ENCODE results near the gene CHAMP1. TPM values are rescaled to one million over a fixed set of nuclear protein-coding genes. Genes with fewer than 3 reads are reported as not detected.
A peak's percentile ranks its signal among the peaks of the same experiment; 100 is the strongest.
"Not testable (repeated sequence)": the region's sequence is repeated elsewhere in the genome, so short reads cannot be mapped to it uniquely, and the experiment has no call there.

CHAMP1 gene
- total and polyA plus RNA-seq, 2 donors (not counting 3 experiments of a cell fraction or from before 2014, with no cell fraction given) = 19.2 to 24.1 TPM

DNA sequence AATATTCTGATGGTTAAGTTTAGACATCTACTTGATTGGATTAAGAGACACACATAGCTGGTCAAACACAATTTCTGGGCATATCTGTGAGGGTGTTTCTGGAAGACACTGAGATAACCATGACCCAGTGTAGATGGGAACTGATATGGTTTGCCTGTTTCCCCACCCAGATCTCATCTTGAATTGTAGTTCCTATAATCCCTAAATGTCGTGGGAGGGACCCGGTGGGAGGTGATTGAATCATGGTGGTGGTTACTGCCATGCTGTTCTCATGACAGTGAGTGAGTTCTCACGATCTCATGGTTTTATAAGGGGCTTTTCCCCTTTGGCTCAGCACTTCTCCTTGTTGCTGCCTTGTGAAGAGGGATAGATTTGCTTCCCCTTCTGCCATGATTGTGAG is 33.0 kb downstream of the CHAMP1 start:
- dilution Hi-C loops (cut with MboI; ENCODE audit: extremely low pct_ligation_motif_present, low sequenced_read_pairs); H3K79me2 ChIP-seq (ENCODE audit: control insufficient read depth, insufficient read depth, low read length); CTCF ChIA-PET; POLR2A ChIA-PET; H3K9me3 ChIP-seq (replicated peaks; ENCODE audit: control insufficient read depth, insufficient read depth, low read length); H3K4me2 ChIP-seq (ENCODE audit: insufficient read depth, low read length); BruUV-seq (replicated peaks); H4K20me1 ChIP-seq (replicated peaks; ENCODE audit: control insufficient read depth, extremely low read depth, insufficient read depth, low read length); intact Hi-C loops (cut with micrococcal nuclease); H2AFZ ChIP-seq (ENCODE audit: low read depth, low read length); DNase-seq (ENCODE audit: low read depth, low spot score); H3K9ac ChIP-seq (replicated peaks; ENCODE audit: extremely low read depth, insufficient read depth, low read length); H3K4me3 ChIP-seq (replicated peaks in 1 of 3; ENCODE audit: insufficient read depth in 1 of 3, low read depth in 1 of 3, low read length in 3 of 3); H3K9me1 ChIP-seq (replicated peaks; ENCODE audit: control insufficient read depth, extremely low read depth, insufficient read depth, low read length); FAIRE-seq; H3K4me1 ChIP-seq (ENCODE audit: control insufficient read depth, extremely low read depth, insufficient read depth, low read length); H3K36me3 ChIP-seq (ENCODE audit: control insufficient read depth in 2 of 2, extremely low read depth in 1 of 2, insufficient read depth in 2 of 2, low read length in 2 of 2); H3K27ac ChIP-seq (ENCODE audit: insufficient read depth, low read depth, low read length): not testable (repeated sequence)
- peaks cover 13 to 16% of the 10 kb centered on the region in 2 experiments for H3K27me3 ChIP-seq (ENCODE audit: control insufficient read depth in 2 of 2, insufficient read depth in 2 of 2, low read length in 2 of 2)

DNA sequence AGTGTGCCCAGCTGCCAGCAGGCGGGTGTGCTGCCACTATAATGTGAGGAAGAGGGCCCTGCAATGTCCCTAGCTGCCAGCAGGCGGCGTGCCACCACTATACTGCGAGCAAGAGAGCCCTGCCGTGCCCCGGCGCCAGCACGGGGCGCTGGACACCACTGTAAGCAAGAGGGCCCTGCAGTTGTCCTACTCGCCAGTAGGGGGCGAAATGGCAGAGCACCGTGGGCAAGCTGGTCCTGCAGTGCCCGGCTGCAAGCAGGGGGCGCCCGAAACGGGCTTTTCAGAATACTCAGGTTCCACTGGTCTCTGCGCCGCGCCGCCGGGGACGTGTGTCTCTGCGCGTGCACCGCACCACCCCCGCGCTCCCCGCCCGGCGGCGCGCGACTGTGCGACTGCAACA is 38.5 kb downstream of the CHAMP1 start:
- POLR2A ChIA-PET; BruUV-seq (replicated peaks); H4K20me1 ChIP-seq (replicated peaks; ENCODE audit: control insufficient read depth, extremely low read depth, insufficient read depth, low read length); FAIRE-seq; H3K79me2 ChIP-seq (ENCODE audit: control insufficient read depth, insufficient read depth, low read length); H3K4me1 ChIP-seq (ENCODE audit: control insufficient read depth, extremely low read depth, insufficient read depth, low read length); H3K27ac ChIP-seq (ENCODE audit: insufficient read depth, low read depth, low read length); H2AFZ ChIP-seq (ENCODE audit: low read depth, low read length); intact Hi-C loops (cut with micrococcal nuclease); H3K36me3 ChIP-seq (ENCODE audit: control insufficient read depth in 2 of 2, extremely low read depth in 1 of 2, insufficient read depth in 2 of 2, low read length in 2 of 2); H3K4me2 ChIP-seq (ENCODE audit: insufficient read depth, low read length); H3K9me3 ChIP-seq (replicated peaks; ENCODE audit: control insufficient read depth, insufficient read depth, low read length); DNase-seq (ENCODE audit: low read depth, low spot score); H3K9ac ChIP-seq (replicated peaks; ENCODE audit: extremely low read depth, insufficient read depth, low read length); H3K9me1 ChIP-seq (replicated peaks; ENCODE audit: control insufficient read depth, extremely low read depth, insufficient read depth, low read length); H3K4me3 ChIP-seq (replicated peaks in 1 of 3; ENCODE audit: insufficient read depth in 1 of 3, low read depth in 1 of 3, low read length in 3 of 3); dilution Hi-C loops (cut with MboI; ENCODE audit: extremely low pct_ligation_motif_present, low sequenced_read_pairs); CTCF ChIA-PET: not testable (repeated sequence)
- peaks cover 9 to 11% of the 10 kb centered on the region in 2 experiments for H3K27me3 ChIP-seq (ENCODE audit: control insufficient read depth in 2 of 2, insufficient read depth in 2 of 2, low read length in 2 of 2)
- TF ChIP-seq, protein P1, sequence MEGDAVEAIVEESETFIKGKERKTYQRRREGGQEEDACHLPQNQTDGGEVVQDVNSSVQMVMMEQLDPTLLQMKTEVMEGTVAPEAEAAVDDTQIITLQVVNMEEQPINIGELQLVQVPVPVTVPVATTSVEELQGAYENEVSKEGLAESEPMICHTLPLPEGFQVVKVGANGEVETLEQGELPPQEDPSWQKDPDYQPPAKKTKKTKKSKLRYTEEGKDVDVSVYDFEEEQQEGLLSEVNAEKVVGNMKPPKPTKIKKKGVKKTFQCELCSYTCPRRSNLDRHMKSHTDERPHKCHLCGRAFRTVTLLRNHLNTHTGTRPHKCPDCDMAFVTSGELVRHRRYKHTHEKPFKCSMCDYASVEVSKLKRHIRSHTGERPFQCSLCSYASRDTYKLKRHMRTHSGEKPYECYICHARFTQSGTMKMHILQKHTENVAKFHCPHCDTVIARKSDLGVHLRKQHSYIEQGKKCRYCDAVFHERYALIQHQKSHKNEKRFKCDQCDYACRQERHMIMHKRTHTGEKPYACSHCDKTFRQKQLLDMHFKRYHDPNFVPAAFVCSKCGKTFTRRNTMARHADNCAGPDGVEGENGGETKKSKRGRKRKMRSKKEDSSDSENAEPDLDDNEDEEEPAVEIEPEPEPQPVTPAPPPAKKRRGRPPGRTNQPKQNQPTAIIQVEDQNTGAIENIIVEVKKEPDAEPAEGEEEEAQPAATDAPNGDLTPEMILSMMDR (IDR thresholded peaks at IDR 0.05; ENCODE audit: extremely low read depth in 1 of 2, insufficient read depth in 1 of 2, low read depth in 1 of 2, low read length in 2 of 2) = peak; percentile 32 to 36

DNA sequence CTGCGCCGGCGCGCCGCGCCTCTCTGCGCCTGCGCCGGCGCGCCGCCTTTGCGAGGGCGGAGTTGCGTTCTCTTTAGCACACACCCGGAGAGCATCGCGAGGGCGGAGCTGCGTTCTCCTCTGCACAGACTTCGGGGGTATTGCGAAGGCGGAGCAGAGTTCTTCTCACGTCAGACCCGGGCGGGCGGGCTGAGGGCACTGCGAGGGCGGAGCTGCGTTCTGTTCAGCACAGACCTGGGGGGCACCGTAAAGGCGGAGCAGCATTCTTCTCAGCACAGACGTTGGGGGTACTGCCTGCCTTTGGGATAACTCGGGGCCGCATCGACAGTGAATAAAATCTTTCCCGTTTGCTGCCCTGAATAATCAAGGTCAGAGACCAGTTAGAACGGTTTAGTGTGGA is 39.1 kb downstream of the CHAMP1 start:
- H3K9me1 ChIP-seq (replicated peaks; ENCODE audit: control insufficient read depth, extremely low read depth, insufficient read depth, low read length); H3K4me3 ChIP-seq (replicated peaks in 1 of 3; ENCODE audit: insufficient read depth in 1 of 3, low read depth in 1 of 3, low read length in 3 of 3); H2AFZ ChIP-seq (ENCODE audit: low read depth, low read length); CTCF ChIA-PET; intact Hi-C loops (cut with micrococcal nuclease); H3K36me3 ChIP-seq (ENCODE audit: control insufficient read depth in 2 of 2, extremely low read depth in 1 of 2, insufficient read depth in 2 of 2, low read length in 2 of 2); H3K27me3 ChIP-seq (ENCODE audit: control insufficient read depth in 2 of 2, insufficient read depth in 2 of 2, low read length in 2 of 2); FAIRE-seq; DNase-seq (ENCODE audit: low read depth, low spot score); H3K9ac ChIP-seq (replicated peaks; ENCODE audit: extremely low read depth, insufficient read depth, low read length); H3K27ac ChIP-seq (ENCODE audit: insufficient read depth, low read depth, low read length); H3K9me3 ChIP-seq (replicated peaks; ENCODE audit: control insufficient read depth, insufficient read depth, low read length); H3K79me2 ChIP-seq (ENCODE audit: control insufficient read depth, insufficient read depth, low read length); H3K4me2 ChIP-seq (ENCODE audit: insufficient read depth, low read length); POLR2A ChIA-PET; BruUV-seq (replicated peaks); H3K4me1 ChIP-seq (ENCODE audit: control insufficient read depth, extremely low read depth, insufficient read depth, low read length); dilution Hi-C loops (cut with MboI; ENCODE audit: extremely low pct_ligation_motif_present, low sequenced_read_pairs); H4K20me1 ChIP-seq (replicated peaks; ENCODE audit: control insufficient read depth, extremely low read depth, insufficient read depth, low read length): not testable (repeated sequence)

Measured in endothelial cell of umbilical vein (primary cell).